DMS153 treated with DMSO at 0.1 percent for 48 hours (cell line): ENCODE measurements around the gene CARS1.

Experiments
- DNase-seq: peaks from one replicate; lab custom pipeline; 2025; ENCODE audit not compliant: unreplicated experiment; lab: John Stamatoyannopoulos, UW

Gene CARS1

DNA sequence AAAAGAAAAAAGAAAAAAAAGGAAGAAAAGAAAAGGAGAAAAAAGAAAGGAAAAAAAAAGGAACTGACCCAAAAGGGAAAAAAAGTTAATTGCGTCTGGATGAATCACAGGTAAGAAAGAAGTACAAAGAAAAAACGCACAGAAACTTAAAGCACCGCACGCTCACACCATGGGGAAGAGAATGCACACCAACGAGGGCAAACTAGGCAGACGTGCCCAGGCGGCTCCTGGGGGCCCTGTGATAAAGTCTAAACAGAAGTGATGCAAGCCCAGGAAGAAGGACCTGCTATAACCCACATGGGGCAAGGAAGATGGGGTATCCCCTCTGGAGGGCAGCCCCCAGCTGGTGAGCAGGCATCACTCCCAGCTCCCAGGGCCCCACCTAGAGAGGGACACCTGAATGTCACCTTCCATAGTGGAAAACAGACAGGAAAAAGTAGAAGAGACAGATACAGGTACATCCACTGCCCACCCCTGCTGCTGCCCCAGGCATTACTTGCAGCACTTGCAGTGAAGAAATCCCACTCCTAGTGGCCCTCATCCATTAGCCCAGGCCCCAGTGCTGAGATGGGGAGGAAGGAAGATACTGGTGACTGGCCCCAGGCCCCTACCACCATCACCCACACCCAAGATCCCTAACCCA, 94.0 kb downstream of the CARS1 start:
- DNase-seq, result no peak

- DNase-seq, result no peak
Observed at GRCh38 chr11:2961080-2961479, 96.1 kb downstream of the CARS1 start.

DNA sequence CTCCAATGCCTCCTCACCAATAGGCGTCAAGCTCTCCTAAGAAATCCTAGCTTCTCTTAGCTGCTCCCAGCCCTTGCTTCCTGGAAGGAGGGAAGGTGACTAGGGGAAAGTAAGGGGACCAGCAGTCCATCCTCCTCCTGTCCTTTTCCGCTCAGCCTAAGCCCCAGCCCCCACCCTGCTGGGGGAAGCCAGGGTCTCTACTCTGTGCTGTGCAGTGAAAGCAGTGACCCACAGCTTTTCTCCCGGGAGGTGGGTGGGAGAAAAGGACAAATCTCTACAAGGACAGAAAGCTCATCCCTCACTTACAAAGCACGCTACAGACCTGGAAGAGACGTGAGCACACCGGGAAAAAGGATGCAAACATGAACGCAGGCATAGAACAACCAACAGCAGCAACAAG, 97.1 kb downstream of the CARS1 start:
- no peak for DNase-seq

GRCh38 chr11:2958251-2958650, 99.0 kb downstream of the CARS1 start:
- no peak for DNase-seq

DNA sequence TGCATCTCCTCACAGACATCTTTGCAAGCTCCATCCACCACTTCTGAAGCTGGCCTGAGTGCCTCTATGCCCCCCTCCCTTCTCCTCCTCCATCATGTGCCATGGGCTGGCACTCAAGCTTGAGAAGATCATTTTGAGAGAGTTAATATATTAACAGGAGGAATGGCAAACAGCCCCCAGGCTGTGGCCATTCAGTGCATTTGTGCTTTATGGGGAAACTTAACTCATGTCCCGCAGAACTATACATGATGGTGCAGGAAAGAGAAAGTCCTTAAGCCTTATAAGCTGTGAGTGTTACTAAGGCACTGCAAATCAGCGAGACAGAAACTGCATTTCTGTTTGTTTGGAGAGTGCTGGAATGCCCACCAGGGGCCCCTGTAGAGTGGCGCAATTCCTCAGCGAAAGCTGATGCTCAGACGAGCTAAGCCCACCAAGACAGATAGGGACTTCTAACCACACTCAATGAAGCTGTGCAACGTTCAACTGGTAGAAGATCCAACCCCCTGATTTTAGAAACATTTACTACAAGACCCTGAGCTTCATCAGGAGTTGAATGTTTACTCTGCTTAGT, 101.2 kb downstream of the CARS1 start:
- no peak for DNase-seq

- DNase-seq, result no peak
Observed at GRCh38 chr11:2954263-2954662, 103.0 kb downstream of the CARS1 start.

DNA sequence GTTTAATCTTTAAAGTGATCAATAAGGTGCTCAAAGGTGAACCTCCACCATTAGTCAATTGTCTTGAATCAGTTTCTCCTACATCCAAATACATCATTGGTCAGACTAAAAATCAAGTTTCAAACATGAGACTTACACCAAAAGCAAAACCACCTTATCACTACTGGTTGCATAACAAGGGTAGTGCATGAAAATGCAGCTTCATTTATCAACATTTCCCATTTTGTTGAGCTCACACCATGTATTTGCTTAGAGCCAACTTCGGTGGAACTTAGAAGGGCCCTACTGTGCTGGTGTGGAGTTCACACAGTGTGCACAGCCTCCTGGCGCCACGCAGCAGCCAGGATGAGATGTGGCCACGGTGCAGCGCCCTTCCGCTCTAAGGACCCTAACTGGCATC, 104.9 kb downstream of the CARS1 start:
- no peak for DNase-seq

DNA sequence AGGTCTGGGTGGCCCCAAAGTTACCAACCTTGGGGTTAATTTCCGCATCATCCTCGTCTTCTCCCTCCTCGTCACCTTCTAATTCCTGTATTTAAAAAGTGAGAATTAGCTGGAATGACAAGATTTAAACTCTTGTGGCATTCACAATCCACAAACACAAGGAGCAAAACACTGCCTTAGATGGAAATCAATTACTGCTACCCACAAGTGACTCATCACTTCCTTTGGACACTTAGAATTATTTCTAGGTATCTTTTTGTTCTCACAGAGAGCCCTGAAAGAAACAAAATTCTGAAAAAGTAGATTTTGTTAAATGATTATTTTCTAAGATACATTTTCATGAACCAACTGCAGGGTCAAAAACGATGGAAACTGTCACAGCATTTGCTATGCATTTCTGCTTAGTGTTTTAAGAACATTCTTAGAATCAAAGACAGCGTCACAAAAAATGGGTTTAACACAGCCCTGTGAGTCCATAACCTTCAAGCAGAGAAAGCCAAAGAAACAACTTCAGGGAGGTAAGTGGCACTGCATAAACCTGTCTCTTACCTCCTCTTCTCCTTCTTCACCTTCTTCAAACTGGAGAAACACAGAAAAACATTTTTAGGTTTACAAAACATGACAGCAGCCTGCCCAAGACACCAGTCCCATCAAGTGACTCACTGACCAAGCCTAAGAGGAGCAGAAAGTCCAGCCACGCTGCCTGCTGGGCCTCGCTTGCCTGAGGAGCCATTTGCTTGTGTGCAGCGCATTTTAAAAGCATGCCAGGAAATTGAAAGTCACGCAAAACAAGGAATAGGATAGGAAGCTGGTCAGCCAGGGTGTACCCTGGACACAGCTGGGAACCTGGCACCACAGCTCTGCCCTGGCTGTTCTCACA, 105.8 kb downstream of the CARS1 start:
- DNase-seq, result no peak
